GM23248 (cell line): ENCODE data around the gene BARX2. TPM values are rescaled to one million over a fixed set of nuclear protein-coding genes. Genes with fewer than 3 reads are reported as not detected.

ENCODE experiments used
- DNase-seq: peaks from one replicate; pipeline ENCODE4 v3.0.0-alpha.2; 2015
- H2AFZ ChIP-seq: fragments of 200-600 bp; sonication (generic); 2 replicates; pipeline ENCODE4 v1.6.1; 2016; ENCODE audit warnings: antibody characterized with exemption
- H3F3A ChIP-seq: fragments of 200-600 bp; sonication (generic); 2 replicates; pipeline ENCODE4 v1.6.1; 2016; ENCODE audit warnings: mild to moderate bottlenecking, antibody characterized with exemption, mixed run types; ENCODE audit not compliant: insufficient read depth
- H3K27ac ChIP-seq: fragments of 200-600 bp; sonication (generic); 2 replicates; pipeline ENCODE4 v1.5.1; 2016; ENCODE audit warnings: mild to moderate bottlenecking
- H3K27me3 ChIP-seq: fragments of 200-600 bp; sonication (generic); replicated peaks from 2 replicates; pipeline ENCODE4 v1.6.1; 2016; ENCODE audit warnings: mild to moderate bottlenecking; ENCODE audit not compliant: insufficient read depth
- H3K36me3 ChIP-seq: fragments of 200-600 bp; sonication (generic); 2 replicates; pipeline ENCODE4 v1.6.1; 2016; ENCODE audit warnings: low read depth, mild to moderate bottlenecking
- H3K4me1 ChIP-seq: fragments of 200-600 bp; sonication (generic); 2 replicates; pipeline ENCODE4 v1.6.1; 2016; ENCODE audit warnings: mild to moderate bottlenecking; ENCODE audit not compliant: insufficient read depth
- H3K4me2 ChIP-seq: fragments of 200-600 bp; sonication (generic); one replicate; pipeline ENCODE4 v1.6.1; 2016; ENCODE audit warnings: mild to moderate bottlenecking; ENCODE audit not compliant: unreplicated experiment
- H3K4me3 ChIP-seq: fragments of 200-600 bp; sonication (generic); 2 replicates; pipeline ENCODE4 v1.5.1; 2016; ENCODE audit warnings: mild to moderate bottlenecking
- H3K79me2 ChIP-seq: fragments of 200-600 bp; sonication (generic); 2 replicates; pipeline ENCODE4 v1.6.1; 2016; ENCODE audit warnings: mild to moderate bottlenecking; ENCODE audit not compliant: insufficient read depth
- H3K9ac ChIP-seq: fragments of 200-600 bp; sonication (generic); 2 replicates; pipeline ENCODE4 v1.6.1; 2016; ENCODE audit warnings: mild to moderate bottlenecking
- H3K9me2 ChIP-seq: fragments of 200-600 bp; sonication (generic); 2 replicates; pipeline ENCODE4 v1.6.1; 2016; ENCODE audit warnings: mixed run types, mild to moderate bottlenecking, moderate library complexity; ENCODE audit not compliant: insufficient read depth
- H3K9me3 ChIP-seq: fragments of 200-600 bp; sonication (generic); one replicate; pipeline ENCODE4 v1.6.1; 2017; ENCODE audit warnings: low read depth
- H4K20me1 ChIP-seq: fragments of 200-600 bp; sonication (generic); 2 replicates; pipeline ENCODE4 v1.6.0; 2016; ENCODE audit not compliant: insufficient read depth
- EZH2 ChIP-seq: fragments of 200-600 bp; sonication (generic); IDR thresholded peaks from 2 replicates; pipeline ENCODE4 v1.6.1; 2018; ENCODE audit warnings: antibody characterized with exemption, mild to moderate bottlenecking; ENCODE audit not compliant: insufficient read depth, poor library complexity, severe bottlenecking
- EZH2phosphoT487 ChIP-seq: fragments of 200-600 bp; sonication (generic); IDR thresholded peaks from 2 replicates; pipeline ENCODE4 v1.6.1; 2018; ENCODE audit warnings: antibody characterized with exemption, moderate library complexity, mild to moderate bottlenecking, low read depth; ENCODE audit not compliant: insufficient read depth
- WGBS, 2 experiments: methylation state at CpG; one replicate each; pipeline ENCODE4 v1.1.6; 2015 to 2017; ENCODE audit warnings: low lambda C conversion rate in 2 of 2, low coverage in 1 of 2; ENCODE audit errors: missing lambda C conversion rate in 2 of 2; 5-methylcytosine and 5-hydroxymethylcytosine counted together
- in situ Hi-C: fragments of 300-500 bp; cut with MboI; formaldehyde crosslinking; loops from 2 replicates; pipeline ENCODE4 v1.15.0; 2020
- polyA plus RNA-seq: library from polyadenylated mRNA; unstranded; fragments of >200 nt; fragmentation: Nextera tagmentation; extraction: Ambion mirVana; gene quantifications from 2 replicates; pipeline ENCODE4 v1.2.1, GENCODE V29; 2016
- total RNA-seq: library from RNA; depleted of rRNA; stranded (reverse); fragments of >200 nt; shearing (Covaris generic); gene quantifications from 2 replicates; pipeline ENCODE4 v1.2.3, GENCODE V29; 2014

Gene BARX2
- total and polyA plus RNA-seq, 2 experiments from 2014 or later = not detected

GRCh38 chr11:129427816-129428406 lies 52.3 kb downstream of the BARX2 start:
- H3K27ac ChIP-seq = no peak overlapping the region
- no peak overlapping the region for H3K9ac ChIP-seq
- TF ChIP-seq EZH2phosphoT487 (no peak), EZH2 (no peak)
- no peaks in the 10 kb centered on the region for H4K20me1 ChIP-seq
- H3K27me3 ChIP-seq = peaks cover 6% of the 10 kb centered on the region
- in situ Hi-C loops = no loop called here
- no peaks in the 10 kb centered on the region for H3K36me3 ChIP-seq
- no peak overlapping the region for H3K4me2 ChIP-seq
- no peak overlapping the region for H3K4me3 ChIP-seq
- H2AFZ ChIP-seq = no peak overlapping the region
- no peaks in the 10 kb centered on the region for H3K4me1 ChIP-seq
- no peaks in the 10 kb centered on the region for H3F3A ChIP-seq
- no peaks in the 10 kb centered on the region for H3K9me2 ChIP-seq
- H3K9me3 ChIP-seq = no peaks in the 10 kb centered on the region
- no peaks in the 10 kb centered on the region for H3K79me2 ChIP-seq
- no peak for DNase-seq
- 30% methylated on average over 5 of the region's 5 CpGs for WGBS, 2 experiments

- Histone ChIP-seq H3K4me1 (no peaks in the 10 kb centered on the region), H3K9ac (no peak overlapping the region), H3K79me2 (no peaks in the 10 kb centered on the region), H3K27ac (no peak overlapping the region), H4K20me1 (no peaks in the 10 kb centered on the region), H2AFZ (no peak overlapping the region), H3K27me3 (peaks cover 6% of the 10 kb centered on the region), H3K36me3 (no peaks in the 10 kb centered on the region), H3K4me2 (no peak overlapping the region), H3K4me3 (no peak overlapping the region), H3F3A (no peaks in the 10 kb centered on the region), H3K9me2 (no peaks in the 10 kb centered on the region), H3K9me3 (no peaks in the 10 kb centered on the region)
- TF ChIP-seq EZH2phosphoT487 = no peak
- in situ Hi-C loops = no loop called here
- 34 to 40% methylated on average over 9 of the region's 9 CpGs for whole genome bisulfite sequencing, 2 experiments
- DNase-seq = no peak
Observed at GRCh38 chr11:129428557-129428956, 52.9 kb downstream of the BARX2 start.

- Histone ChIP-seq H3K36me3 (no peaks in the 10 kb centered on the region), H3K4me1 (no peaks in the 10 kb centered on the region), H3K4me2 (no peak overlapping the region), H3K27ac (no peak overlapping the region), H2AFZ (no peak overlapping the region), H3K27me3 (0 out of 2 replicates have a peak, but pooled peaks cover 4% of the 10 kb centered on the region), H3K9me2 (no peaks in the 10 kb centered on the region), H3F3A (no peaks in the 10 kb centered on the region), H3K79me2 (no peaks in the 10 kb centered on the region), H4K20me1 (no peaks in the 10 kb centered on the region), H3K9ac (no peak overlapping the region), H3K4me3 (no peak overlapping the region), H3K9me3 (no peaks in the 10 kb centered on the region)
- WGBS, 2 experiments = 32 to 36% methylated on average over 4 of the region's 4 CpGs
- in situ Hi-C loops = no loop called here
- TF ChIP-seq EZH2 = no peak
- DNase-seq = no peak
Observed at GRCh38 chr11:129434641-129435498, 59.2 kb downstream of the BARX2 start.

- in situ Hi-C loops = no loop called here
- no peaks in the 10 kb centered on the region for H3K79me2 ChIP-seq
Observed at GRCh38 chr11:129435499-129436245, 60.0 kb downstream of the BARX2 start.

More at GRCh38 chr11:129435499-129436245, 60.0 kb downstream of the BARX2 start:
- Histone ChIP-seq H3K27me3 (0 out of 2 replicates have a peak, but pooled peaks cover 4% of the 10 kb centered on the region), H3K27ac (no peak overlapping the region), H2AFZ (no peak overlapping the region), H3K4me3 (no peak overlapping the region), H3K9me3 (no peaks in the 10 kb centered on the region), H3K36me3 (no peaks in the 10 kb centered on the region), H4K20me1 (no peaks in the 10 kb centered on the region), H3K4me2 (no peak overlapping the region), H3K4me1 (no peaks in the 10 kb centered on the region), H3F3A (no peaks in the 10 kb centered on the region), H3K9me2 (no peaks in the 10 kb centered on the region), H3K9ac (no peak overlapping the region)
- no peak for TF ChIP-seq EZH2
- TF ChIP-seq EZH2phosphoT487 = no peak
- WGBS, 2 experiments = 15 to 16% methylated on average over 7 of the region's 7 CpGs
- no peak for DNase-seq
